ENCODE data around the gene MET.
"Not testable (repeated sequence)": the region's sequence is repeated elsewhere in the genome, so short reads cannot be mapped to it uniquely, and the experiment has no call there.

DNA sequence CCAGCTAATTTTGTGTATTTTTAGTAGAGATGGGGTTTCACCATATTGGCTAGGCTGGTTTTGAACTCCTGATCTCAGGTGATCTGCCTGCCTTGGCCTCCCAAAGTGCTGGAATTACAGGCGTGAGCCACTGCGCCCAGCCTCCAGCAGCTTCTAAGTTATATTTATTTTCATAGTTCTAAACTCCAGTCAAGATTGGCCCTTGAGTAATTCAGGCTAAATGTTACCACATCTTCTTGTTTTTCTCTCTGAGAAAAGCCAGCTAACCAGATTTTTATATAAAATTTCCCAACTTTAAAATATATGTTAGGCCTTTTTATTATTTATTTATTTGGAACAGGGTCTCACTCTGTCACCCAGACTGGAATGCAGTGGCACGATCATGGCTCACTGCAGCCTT lies 141.4 kb downstream of the MET start:
- TF ChIP-seq, protein P1, sequence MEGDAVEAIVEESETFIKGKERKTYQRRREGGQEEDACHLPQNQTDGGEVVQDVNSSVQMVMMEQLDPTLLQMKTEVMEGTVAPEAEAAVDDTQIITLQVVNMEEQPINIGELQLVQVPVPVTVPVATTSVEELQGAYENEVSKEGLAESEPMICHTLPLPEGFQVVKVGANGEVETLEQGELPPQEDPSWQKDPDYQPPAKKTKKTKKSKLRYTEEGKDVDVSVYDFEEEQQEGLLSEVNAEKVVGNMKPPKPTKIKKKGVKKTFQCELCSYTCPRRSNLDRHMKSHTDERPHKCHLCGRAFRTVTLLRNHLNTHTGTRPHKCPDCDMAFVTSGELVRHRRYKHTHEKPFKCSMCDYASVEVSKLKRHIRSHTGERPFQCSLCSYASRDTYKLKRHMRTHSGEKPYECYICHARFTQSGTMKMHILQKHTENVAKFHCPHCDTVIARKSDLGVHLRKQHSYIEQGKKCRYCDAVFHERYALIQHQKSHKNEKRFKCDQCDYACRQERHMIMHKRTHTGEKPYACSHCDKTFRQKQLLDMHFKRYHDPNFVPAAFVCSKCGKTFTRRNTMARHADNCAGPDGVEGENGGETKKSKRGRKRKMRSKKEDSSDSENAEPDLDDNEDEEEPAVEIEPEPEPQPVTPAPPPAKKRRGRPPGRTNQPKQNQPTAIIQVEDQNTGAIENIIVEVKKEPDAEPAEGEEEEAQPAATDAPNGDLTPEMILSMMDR (IDR thresholded peaks at IDR 0.05), result not testable (repeated sequence)
- TF ChIP-seq POLR2AphosphoS5, POLR2A (IDR thresholded peaks at IDR 0.05): not testable (repeated sequence)
